Muscle of back (tissue), 13 donors: ENCODE data around the gene BASP1. TPM values are rescaled to one million over a fixed set of nuclear protein-coding genes. Genes with fewer than 3 reads are reported as not detected.

Experiments
- DNase-seq, 3 donors: peaks; one replicate each; pipeline versions ENCODE4 v3.0.0 to v3.0.0-alpha.2; 2013
- long read RNA-seq, 9 donors: transcript quantifications; one replicate each; lab custom pipeline, GENCODE V29; 2026
- polyA plus RNA-seq, 10 donors: library from polyadenylated mRNA; unstranded; fragments of 120-200 nt; gene quantifications; one replicate each; pipeline ENCODE4 v1.2.1, GENCODE V29; 2013; ENCODE audit not compliant: insufficient read length in 10 of 10

BASP1 gene
- 10 to 100 TPM; 26.4 to 76.6 (median 36.6) TPM for polyA plus RNA-seq
- long read RNA-seq, donor 1, transcript BASP1-201 (2 exons, 1,878 nt): major isoform, 17 of 17 reads
- long read RNA-seq, donor 1, partial matches to known transcripts: 0 of 17 reads
- long read RNA-seq, donor 1, other reads (novel, unspliced or antisense): 0 of 17 reads
- long read RNA-seq, donor 2, transcript BASP1-201 (2 exons, 1,878 nt): major isoform, 10 of 10 reads
- long read RNA-seq, donor 2, partial matches to known transcripts: 0 of 10 reads
- long read RNA-seq, donor 2, other reads (novel, unspliced or antisense): 0 of 10 reads
- long read RNA-seq, donor 3: 0 reads
- long read RNA-seq, donor 4, transcript BASP1-201 (2 exons, 1,878 nt): major isoform, 14 of 14 reads
- long read RNA-seq, donor 4, partial matches to known transcripts: 0 of 14 reads
- long read RNA-seq, donor 4, other reads (novel, unspliced or antisense): 0 of 14 reads
- long read RNA-seq, donor 5, transcript BASP1-201 (2 exons, 1,878 nt): major isoform, 25 of 25 reads
- long read RNA-seq, donor 5, partial matches to known transcripts: 0 of 25 reads
- long read RNA-seq, donor 5, other reads (novel, unspliced or antisense): 0 of 25 reads
- long read RNA-seq, donor 6, transcript BASP1-201 (2 exons, 1,878 nt): major isoform, 14 of 14 reads
- long read RNA-seq, donor 6, partial matches to known transcripts: 0 of 14 reads
- long read RNA-seq, donor 6, other reads (novel, unspliced or antisense): 0 of 14 reads
- long read RNA-seq, donor 7, transcript BASP1-201 (2 exons, 1,878 nt): major isoform, 10 of 10 reads
- long read RNA-seq, donor 7, partial matches to known transcripts: 0 of 10 reads
- long read RNA-seq, donor 7, other reads (novel, unspliced or antisense): 0 of 10 reads
- long read RNA-seq, donor 8, transcript BASP1-201 (2 exons, 1,878 nt): major isoform, 17 of 17 reads
- long read RNA-seq, donor 8, partial matches to known transcripts: 0 of 17 reads
- long read RNA-seq, donor 8, other reads (novel, unspliced or antisense): 0 of 17 reads
- long read RNA-seq, donor 9, partial matches to known transcripts: 0 of 3 reads
- long read RNA-seq, donor 9, other reads (novel, unspliced or antisense): 0 of 3 reads

DNA sequence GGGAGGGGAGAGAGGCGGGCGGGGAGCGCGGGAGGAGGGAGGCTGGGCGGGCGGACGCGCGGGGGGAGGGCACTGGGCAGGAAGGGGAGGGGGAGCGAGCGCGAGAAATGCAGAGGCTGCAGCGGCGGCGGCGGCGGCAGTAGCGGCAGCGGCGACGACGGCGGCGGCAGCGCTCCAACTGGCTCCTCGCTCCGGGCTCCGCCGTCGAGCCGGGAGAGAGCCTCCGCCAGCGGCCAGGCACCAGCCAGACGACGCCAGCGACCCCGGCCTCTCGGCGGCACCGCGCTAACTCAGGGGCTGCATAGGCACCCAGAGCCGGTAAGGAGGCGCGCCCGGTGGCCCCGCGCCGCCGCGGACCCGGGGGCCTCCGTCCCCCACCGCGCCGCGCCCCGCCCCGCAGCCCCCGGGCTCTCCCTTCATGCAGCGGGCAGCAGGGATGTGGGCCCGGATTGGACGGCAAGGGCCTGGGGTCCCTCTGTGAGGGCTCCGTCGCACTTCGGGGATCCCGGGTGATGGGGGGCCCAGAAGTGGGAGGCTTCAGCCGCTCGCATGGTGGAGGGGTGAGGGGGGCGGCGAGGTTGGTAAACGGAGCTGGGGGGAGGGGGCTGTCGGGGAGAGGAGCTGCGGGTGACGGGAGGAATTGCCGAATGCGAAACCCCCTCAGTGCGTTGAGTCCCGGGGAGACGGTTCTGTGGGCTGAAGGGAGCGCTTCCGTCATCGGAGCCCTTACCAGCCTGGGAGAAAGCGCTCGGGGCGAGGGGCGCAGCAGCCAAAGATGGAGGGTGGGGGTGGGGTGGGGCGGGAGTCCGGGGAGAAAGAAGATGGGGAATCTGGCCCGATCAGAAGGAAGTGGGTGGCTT lies at the start of gene BASP1:
BASP1 (plus strand) TSS at position 139 of the 860 bp plus-strand sequence. CDS start 57,586 bp downstream, outside the sequence.
- peak; percentile 78 to 94 (median 88) for DNase-seq

- DNase-seq: no peak
These were observed 47.9 kb upstream of the BASP1 start for GRCh38 chr5:17169507-17169906.

GRCh38 chr5:17172791-17173190 lies 44.6 kb upstream of the BASP1 start:
- DNase-seq: no peak

DNA sequence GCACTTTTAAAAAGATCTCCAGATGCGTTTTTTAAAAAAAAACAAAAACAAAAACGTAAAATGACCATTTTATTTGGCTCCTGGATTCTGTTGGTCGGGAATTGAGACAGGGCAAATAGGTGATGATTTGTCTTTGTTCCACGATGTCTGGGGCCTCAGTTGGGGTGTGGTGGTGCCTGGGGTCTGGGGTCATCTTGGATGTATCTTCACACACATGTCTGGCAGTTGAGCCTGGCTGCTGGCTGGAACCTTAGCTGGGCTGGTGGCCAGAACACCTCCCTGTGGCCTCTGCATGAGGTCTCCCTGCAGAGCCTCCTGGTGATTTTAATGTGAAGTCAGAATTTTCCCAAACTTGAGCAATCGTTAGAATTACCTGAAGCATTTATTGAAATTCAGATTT lies 42.5 kb upstream of the BASP1 start:
- DNase-seq: peak in 2 of 3 donors; percentile 41 to 78

DNA sequence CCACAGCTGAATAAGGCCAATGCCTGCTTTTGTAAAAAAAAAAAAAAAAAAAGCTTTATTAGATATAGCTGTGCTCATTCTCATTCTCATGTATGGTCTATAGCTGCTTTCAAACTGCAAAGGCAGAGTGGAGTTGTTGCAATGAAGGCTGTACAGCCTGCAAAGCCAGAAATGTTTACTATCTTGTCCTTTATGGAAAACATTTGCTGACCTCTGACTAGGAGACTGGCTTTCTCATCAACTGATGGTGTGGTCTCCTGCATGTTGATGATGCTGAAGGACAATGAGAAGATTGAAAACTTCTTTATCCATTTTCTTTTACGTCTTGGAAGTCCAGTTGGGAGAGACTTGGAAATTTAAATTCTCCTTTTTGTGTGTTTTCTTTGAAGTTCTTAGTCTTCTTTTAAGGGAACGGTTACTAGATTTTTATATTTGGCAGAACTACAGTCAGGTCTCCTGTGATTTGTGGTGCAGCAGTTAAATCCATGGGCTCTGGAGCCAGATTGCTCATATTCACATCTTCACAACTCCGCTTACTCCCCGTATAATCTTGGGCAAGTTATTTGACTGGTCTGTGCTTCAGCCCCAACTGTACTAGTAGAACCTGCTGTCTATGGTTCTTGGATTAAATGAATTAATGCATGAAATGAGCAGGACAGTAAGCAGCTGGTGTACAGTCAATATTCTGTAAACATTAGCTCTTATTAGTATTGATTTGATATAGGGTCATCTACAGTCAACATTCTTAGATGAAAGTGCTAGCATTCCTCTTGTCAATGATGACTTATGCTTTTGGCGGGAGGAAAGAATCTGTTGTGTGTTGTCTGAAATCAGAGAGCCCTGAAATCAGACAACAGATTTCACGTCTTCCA lies 39.7 kb upstream of the BASP1 start:
- DNase-seq: peak; percentile 29 to 74 (median 30)

- peak in 1 of 3 donors; percentile 31 for DNase-seq
These were observed 39.1 kb upstream of the BASP1 start for GRCh38 chr5:17178373-17178675.

DNA sequence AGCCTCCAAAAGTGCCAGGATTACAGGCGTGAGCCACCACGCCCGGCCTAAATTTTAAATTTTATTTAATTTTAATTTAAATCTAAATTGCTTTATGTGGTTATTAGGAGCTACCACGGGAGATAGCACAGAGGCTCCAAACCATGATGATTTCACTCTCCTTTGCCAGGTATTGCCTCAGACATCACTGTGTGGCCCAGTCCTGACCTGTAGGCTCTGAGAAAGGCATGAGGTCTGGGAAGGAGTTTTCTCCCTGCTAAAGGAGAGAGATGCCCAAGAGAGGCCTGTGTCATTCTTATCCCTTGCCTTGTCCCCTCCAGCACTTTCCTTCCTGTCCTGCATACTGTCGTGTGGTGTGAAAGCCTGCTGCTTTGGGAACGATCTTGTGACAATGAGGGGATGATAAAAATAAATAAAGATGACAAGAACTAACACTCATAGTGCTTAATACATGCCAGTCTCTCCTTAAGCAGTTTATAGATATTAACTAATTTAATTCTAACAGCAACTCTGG lies 37.0 kb upstream of the BASP1 start:
- DNase-seq: no peak

- peak in 1 of 3 donors; percentile 94 for DNase-seq
These were observed 36.3 kb upstream of the BASP1 start for GRCh38 chr5:17180864-17181723.

DNA sequence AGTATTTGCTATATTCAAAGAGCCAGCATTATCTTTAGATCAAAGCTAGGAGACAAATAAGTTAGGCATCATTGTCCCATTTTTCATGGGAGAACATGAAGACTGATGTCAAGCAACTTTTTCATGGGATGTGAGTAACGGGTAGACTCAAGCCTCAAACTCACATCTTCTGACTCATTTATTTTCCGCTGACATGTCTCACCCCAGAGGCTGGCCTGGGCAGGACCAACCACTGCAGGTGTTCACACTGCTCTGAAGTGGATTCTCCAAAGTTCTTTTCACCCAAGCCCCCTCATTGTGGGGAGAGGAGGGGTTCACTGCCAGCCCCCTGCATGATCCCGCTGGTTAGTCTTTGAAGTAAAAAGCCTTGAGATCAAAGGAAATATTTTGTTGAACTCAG lies 34.9 kb upstream of the BASP1 start:
- no peak for DNase-seq

DNA sequence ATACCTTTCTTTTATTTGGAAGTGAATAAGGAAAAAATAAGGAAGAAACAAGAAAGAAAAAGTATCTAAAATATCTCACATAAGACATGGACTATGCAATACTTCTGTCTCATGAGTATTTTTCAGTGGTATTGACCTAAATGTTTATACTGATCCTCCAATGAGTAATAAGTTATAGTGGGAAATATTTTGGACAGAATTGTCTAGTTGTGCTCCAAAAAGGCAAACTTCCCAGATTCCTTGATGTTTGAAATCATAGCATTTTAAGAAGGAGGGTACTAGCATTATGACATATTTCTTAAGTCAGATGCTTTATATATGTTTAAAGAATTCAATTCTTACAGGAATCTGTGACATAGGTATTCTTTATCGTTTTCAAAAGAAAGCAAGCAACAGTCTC lies 34.5 kb upstream of the BASP1 start:
- peak; percentile 52 to 78 (median 59) for DNase-seq

DNA sequence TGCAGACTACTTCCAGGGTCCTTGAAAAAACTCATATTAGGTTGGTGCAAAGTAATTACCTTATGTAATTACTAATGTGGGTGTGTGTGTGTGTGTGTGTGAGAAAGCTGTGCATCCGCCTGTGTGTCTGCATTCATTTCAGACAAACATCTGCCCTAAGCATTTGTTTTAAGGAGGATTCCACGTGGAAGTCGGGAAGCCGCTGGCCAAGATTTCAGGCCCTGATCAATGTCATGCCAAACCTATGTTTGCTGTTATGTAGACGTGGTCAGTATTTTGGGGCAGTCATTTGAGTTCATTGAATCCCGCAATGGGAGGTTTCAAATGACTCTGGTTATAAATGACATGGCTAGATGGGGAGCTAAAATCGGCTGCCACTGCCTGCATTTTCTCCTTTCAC lies 33.6 kb upstream of the BASP1 start:
- DNase-seq: peak in 1 of 3 donors; percentile 54

GRCh38 chr5:17184588-17184987 lies 32.8 kb upstream of the BASP1 start:
- no peak for DNase-seq

- no peak for DNase-seq
These were observed 32.1 kb upstream of the BASP1 start for GRCh38 chr5:17185349-17185748.

GRCh38 chr5:17185773-17186172 lies 31.7 kb upstream of the BASP1 start:
- DNase-seq: peak; percentile 77 to 89 (median 86)

GRCh38 chr5:17186256-17186655 lies 31.2 kb upstream of the BASP1 start:
- DNase-seq: no peak

DNA sequence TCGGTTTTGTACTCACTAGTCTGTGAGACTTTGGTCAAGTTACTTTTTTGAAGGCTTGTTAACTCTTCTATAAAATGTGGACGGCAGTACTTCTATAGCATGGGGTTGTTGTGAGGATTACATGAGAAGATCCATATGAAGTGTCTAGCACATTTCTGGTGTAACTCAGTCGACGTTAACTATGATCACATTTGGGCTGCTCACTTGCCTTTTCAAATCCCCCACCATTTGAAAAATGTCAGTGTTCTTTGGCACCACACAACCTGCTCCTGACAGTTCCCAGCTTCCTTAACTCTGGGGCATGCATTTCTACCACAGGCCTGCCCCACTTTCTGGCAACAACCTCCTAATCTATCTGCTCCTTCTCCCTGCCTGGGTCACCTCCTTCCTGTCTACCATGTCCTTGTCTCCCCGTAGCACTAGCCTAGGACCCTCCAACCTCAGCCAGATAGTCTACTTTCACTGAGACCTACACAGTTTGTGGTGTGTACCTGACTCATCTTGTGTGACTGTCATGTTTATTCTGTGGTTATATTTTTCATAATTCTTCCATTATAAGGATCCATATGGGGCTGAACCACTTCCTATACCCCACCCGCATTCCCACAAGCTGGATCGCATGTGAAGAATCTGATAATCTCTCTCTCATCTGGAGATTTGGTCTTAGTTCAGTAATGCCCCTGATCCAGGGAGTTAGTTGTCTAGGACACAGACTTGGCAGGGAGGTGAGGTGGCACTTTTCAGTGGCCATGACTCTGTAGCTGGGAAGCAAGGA lies 30.2 kb upstream of the BASP1 start:
- DNase-seq: peak in 1 of 3 donors; percentile 50

DNA sequence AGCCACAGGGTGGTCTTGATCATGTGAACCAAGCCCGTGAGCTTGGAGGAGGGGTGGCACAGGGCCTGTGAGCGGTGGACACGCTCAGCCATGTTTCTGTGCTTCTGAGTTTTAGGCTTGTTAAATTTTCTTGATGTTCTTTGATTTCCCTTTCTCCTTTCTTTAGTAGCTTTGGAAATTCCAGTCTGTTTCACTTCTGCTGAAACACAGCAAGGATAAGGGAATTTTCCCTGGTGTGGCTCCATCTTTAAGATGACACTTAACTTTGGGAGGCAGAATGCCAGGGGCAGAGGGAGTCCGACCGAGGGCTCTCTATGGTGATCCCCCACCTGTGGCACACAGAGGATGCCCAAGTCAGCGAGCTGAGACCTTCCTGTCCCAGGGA lies 29.7 kb upstream of the BASP1 start:
- DNase-seq: no peak

DNA sequence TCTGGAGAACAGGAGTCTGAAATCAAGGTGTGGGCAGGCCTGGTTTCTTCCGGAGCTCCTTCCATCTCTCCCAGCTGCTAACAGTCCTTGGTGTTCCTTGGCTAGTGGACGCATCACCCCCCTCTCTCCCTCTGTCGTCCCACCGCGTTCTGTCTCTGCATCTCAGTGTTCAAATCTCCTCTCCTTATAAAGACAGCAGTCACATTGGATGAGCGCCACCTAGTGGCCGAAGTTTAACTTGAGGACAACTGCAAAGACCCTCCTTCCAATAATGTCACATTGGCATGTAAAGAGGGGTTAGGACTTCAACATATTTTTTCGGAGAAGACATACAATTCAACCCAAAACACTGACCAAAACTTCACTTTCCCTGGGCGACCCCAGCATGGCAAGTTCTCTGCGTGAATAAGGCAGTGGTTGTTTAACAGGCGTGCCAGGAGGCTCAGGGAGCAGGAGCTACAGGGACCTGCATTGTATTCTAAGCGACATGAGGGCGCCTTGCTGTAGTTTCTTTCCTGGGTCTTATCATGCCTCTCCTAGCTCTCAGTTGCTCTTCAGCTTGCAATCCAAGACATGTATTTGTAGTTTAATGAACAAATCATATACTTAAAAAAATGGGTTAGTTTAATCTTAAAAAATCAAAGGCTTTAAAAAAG lies 27.9 kb upstream of the BASP1 start:
- peak; percentile 70 to 83 (median 75) for DNase-seq
